GM18508 (cell line): ENCODE measurements around the gene GSG1L.

ENCODE experiments used
- ATAC-seq: cut with Tn5 transposase; IDR thresholded peaks from one replicate; pipeline ENCODE4 v1.9.1; 2021; ENCODE audit warnings: moderate number of reproducible peaks; ENCODE audit not compliant: insufficient read depth, unreplicated experiment

Gene GSG1L

DNA sequence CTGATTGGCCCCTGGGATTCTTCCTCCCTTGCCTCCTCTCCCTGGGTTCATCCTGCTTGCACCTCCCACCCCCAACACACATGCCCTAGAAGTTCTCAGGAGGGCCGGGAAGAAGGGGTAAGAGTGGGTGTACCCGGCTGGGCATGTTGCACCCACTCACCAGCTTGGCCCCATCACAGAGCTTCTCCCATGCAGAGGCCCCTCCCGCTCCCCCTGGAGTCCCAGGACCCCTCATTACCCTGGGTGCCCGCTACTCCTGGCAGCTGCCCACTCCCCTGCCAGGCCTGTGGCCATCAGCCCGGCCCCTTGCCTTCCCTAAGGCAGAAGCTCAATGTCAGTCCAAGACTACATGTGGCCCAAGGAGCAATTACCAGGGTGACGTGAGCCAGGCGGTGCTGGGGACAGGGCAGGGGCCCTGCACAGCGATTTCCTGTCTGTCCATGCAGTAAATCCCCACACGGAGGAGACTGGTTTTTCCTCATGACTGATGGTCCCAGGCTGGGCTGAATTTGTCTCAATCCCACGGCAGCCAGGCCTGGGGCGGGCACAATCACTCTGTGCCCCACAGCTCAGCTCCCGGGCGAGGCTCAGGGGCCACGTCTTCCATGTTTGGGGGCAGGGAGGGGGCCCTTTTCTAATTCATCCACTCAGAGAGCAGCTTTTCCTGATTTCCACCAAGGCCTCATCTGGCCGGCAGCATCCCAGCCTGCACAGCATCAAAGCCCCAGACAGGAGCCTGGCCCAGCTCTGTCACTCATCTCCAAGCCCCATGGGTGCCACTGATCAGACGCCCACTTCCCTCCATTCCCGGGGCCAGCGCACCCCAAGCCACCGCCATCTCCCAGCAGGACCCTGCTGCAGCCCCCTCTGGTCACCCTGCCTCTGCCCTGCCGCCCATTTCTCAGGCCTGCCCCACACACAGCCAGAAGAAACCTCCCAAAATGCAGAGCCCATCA lies 278.9 kb downstream of the GSG1L start:
- ATAC-seq, result no peak

DNA sequence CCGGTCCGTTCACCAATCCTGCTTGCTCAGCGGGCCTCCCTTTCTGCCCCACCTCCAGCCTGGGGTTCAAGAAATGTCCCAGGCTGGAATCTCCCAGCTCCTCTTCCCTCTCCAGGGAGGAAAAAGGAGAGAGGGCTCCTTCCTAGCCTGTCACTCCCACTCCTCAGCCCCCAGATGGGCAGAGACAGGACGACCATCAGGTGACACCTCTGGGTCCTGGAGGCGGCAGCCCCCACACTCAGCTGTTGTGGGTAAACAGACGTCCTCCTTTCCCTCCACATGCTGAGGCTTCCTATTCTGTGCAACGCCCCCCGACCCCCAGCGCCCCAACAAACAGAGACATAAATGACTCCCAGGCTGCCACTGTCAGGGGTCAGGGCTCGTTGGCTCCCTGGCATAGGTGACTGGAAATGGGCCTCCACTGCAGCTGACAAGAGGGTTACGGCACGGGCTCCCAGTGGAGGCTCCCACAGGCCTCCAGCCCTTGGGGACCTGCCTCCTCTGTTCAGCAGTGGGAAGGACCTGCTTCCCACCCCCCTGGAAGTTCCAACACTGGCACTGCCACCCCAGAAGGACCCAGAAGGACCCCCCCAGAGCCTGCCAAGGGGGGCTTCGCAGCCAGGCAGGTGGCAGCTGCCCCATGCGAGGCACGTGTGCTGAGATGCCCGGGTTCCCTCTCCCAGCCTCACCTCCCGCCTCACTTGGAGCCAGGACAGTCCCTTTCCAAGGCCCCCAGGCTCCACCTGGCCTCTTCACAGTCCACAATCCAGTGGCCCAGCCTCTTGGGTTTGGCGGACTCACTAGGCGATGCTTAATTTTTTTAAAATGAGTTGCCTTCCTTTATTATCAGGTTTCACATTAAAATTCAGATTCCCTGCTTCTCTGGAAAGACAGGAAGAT lies 281.3 kb downstream of the GSG1L start:
- no peak for ATAC-seq

GRCh38 chr16:27781195-27781524 lies 282.4 kb downstream of the GSG1L start:
- ATAC-seq, result no peak

- ATAC-seq, result no peak
Measured at GRCh38 chr16:27780468-27781194, 282.9 kb downstream of the GSG1L start.

- ATAC-seq, result no peak
Measured at GRCh38 chr16:27779641-27780164, 283.8 kb downstream of the GSG1L start.

DNA sequence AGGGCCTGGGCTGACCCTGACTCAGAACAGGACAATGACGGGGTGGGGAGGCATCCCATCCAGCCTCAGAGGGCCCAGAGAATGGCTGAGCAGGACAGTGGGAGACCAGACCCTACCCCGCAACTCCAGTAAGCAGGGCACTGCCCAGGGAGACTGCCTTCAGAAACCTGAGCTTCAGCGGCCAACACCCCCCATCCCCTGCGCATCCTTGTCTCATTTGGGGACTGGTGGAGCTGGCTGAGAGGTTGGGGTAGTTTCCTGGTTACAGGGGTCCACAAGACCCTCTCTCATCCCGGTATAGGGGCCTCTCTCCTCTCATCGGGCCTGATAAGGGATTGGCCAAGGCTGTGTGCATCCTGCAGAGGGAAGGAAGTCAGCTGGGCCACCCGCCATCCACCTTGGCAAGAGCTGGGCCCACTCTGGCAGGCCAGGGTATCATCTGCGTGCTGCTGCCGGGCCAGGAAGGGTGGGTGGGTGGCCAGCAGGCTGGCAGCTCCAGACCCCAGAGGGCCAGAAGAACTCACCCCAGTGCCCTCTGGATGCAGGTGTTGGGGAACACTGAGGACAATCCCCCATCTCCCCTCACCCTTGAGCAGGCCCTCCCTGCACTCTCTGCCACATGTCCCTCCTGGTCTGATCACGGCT lies 284.5 kb downstream of the GSG1L start:
- no peak for ATAC-seq

GRCh38 chr16:27778171-27778925 lies 285.2 kb downstream of the GSG1L start:
- ATAC-seq, result no peak

DNA sequence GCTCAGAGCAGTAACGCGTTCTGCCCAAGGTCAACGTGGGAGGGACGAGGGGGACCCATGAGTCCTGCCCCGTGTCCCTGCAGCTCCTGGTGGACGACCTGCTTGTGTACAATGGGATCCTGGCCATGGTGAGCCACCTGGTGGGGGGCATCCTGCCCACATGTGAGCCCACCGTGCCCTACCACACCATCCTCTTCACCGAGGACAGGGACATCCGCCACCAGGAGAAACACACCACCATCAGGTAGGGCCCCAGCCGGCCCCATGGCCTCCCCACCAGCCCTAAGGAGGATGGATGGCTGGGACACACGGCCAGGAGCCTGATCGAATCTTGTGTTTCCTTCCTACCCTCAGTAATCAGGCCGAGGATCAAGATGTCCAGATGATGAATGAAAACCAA lies 286.0 kb downstream of the GSG1L start:
- no peak for ATAC-seq

GRCh38 chr16:27776556-27777225 lies 286.8 kb downstream of the GSG1L start:
- ATAC-seq, result no peak

DNA sequence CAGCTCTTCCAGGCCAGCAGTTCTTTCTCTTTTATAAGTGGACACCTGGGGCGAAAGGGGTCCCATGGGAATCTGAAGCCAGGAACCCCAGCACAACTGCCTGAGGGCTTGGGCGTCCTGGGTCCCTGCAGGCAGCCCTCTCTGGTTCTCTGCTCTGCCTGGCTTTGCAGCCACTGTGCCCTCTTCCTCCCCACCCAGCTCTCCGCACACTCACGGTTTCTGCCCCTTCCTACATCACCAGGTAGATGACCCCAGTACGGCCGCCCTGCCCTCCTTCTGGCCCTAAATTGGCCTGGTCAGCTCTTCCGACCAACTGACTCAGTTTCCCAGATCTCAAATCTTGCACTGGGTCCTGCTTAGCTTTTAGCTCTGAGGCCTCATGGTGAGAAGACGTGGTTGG lies 288.3 kb downstream of the GSG1L start:
- ATAC-seq, result no peak

DNA sequence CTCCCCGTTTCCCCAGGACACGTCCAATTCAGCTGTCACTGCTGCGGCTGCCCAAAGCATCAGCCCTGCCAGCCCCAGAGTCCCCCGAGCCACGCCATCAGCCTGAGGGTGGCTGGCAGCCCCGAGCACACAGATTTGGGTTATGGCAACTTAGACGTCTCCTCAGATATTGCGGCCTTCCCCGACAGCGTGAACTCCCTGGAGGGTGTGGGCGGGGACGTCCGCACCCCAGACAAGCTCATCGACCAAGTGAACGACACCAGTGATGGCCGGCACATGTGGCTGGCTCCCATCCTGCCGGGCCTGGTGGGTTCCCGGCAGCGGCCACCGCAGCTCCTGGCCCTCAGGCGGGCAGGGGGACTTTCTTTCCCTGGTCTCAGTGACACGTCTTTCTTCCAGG lies 288.7 kb downstream of the GSG1L start:
- no peak for ATAC-seq

DNA sequence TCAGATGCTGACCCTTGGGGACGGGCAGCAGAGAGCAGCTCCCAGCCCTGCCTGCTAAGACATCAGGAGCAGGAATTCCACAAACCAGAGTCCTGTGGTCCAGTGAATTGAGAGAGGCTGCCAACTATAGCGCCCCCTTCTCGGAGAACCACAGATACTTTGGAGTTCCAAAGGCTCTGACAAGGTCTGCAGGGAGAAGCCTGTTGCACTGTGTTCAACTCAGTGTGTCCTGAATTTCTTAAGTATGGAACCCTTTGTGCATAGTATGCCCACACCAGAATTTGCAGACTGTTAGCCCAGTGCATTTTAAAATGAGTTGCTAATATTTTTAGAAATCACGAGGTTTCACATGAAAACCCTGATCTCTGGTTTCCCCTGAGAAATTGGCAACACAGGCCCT lies 290.2 kb downstream of the GSG1L start:
- ATAC-seq, result no peak

- ATAC-seq, result no peak
Measured at GRCh38 chr16:27772093-27772825, 291.3 kb downstream of the GSG1L start.

DNA sequence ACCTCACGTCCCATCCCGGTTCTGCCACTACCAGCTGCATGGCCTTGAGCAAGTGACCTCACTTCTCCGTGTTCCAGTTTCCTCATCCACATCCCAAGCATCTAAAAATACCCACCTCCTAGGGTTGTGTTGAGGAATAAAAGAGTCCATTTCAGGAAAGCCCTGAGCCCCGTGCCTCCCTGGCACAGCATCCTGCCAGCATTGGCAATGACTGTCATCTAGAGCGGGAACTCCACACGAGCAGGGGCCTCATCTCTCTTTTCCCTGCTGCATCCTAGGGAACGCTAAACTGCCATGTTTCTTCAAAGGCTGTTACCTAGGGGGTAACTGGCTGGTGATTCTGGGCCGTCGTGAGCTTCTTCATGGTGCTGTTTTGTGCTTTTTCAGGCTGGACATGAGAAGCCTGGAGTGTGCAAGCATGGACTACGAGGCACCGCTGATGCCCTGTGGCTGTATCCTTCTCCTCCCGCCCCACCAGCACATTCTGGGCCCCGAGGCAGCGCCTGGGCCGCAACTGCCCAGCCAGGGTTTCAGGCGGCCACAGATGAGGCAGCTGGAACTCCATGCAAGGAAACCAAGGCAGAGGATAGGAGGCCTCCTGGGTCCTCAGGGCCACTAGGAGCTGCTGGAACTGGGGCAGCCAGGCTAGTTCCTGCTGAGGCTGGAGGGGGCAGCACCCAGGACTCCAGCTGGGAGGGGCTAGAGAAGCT lies 292.2 kb downstream of the GSG1L start:
- no peak for ATAC-seq

GRCh38 chr16:27770271-27771196 lies 293.0 kb downstream of the GSG1L start:
- no peak for ATAC-seq

- no peak for ATAC-seq
Measured at GRCh38 chr16:27769561-27770255, 293.8 kb downstream of the GSG1L start.
